Measurements from ENCODE around the gene FSTL4. TPM values are rescaled to one million over a fixed set of nuclear protein-coding genes. Genes with fewer than 3 reads are reported as not detected.

FSTL4 gene
- total RNA-seq, 4 donors from 2014 or later = 0.33 to 0.78 (median 0.34) TPM; not detected in 1

GRCh38 chr5:133370036-133370831, 242.1 kb downstream of the FSTL4 start:
- WGBS = 61% methylated on average over 5 of the region's 8 CpGs
- intact Hi-C loops (cut with DNase I) = no loop called here
- peaks cover 0 to 32% (median 0%) of the 10 kb centered on the region in 4 donors for H3K27me3 ChIP-seq
- DNase-seq (ENCODE audit: extremely low spot score) = no peak
- H3K4me3 ChIP-seq = no peak overlapping the region
- TF ChIP-seq CTCF (IDR thresholded peaks at IDR 0.05) (no peak), POLR2A (IDR thresholded peaks at IDR 0.05; ENCODE audit: low read depth) (no peak), POLR2AphosphoS5 (IDR thresholded peaks at IDR 0.05) (no peak), EP300 (IDR thresholded peaks at IDR 0.05) (no peak)
- no peaks in the 10 kb centered on the region for H3K9me3 ChIP-seq
- no peak overlapping the region for H3K27ac ChIP-seq (replicated peaks in 1 of 4)
- H3K36me3 ChIP-seq = no peaks in the 10 kb centered on the region
- H3K4me1 ChIP-seq = no peaks in the 10 kb centered on the region

GRCh38 chr5:133368916-133369783, 243.2 kb downstream of the FSTL4 start:
- peaks cover 0 to 31% (median 0%) of the 10 kb centered on the region in 4 donors for H3K27me3 ChIP-seq
- H3K27ac ChIP-seq (replicated peaks in 1 of 4) = no peak overlapping the region
- intact Hi-C loops (cut with DNase I) = no loop called here
- H3K4me1 ChIP-seq = no peaks in the 10 kb centered on the region
- no peak overlapping the region for H3K4me3 ChIP-seq
- 80% methylated on average over 6 of the region's 7 CpGs for WGBS
- H3K36me3 ChIP-seq = no peaks in the 10 kb centered on the region
- H3K9me3 ChIP-seq = no peaks in the 10 kb centered on the region
- no peak for DNase-seq (ENCODE audit: extremely low spot score)
- TF ChIP-seq EP300 (IDR thresholded peaks at IDR 0.05) (no peak), POLR2AphosphoS5 (IDR thresholded peaks at IDR 0.05) (no peak), CTCF (IDR thresholded peaks at IDR 0.05) (no peak), POLR2A (IDR thresholded peaks at IDR 0.05; ENCODE audit: low read depth) (no peak)

- no peaks in the 10 kb centered on the region for H3K9me3 ChIP-seq
- TF ChIP-seq EP300 (IDR thresholded peaks at IDR 0.05) = no peak
- TF ChIP-seq CTCF (IDR thresholded peaks at IDR 0.05) = no peak
- TF ChIP-seq POLR2AphosphoS5 (IDR thresholded peaks at IDR 0.05) = no peak
- no peak for TF ChIP-seq POLR2A (IDR thresholded peaks at IDR 0.05; ENCODE audit: low read depth)
- no peaks in the 10 kb centered on the region for H3K36me3 ChIP-seq
- WGBS = 100% methylated on average over 1 of the region's 2 CpGs
- DNase-seq (ENCODE audit: extremely low spot score) = no peak
- no peak overlapping the region for H3K4me3 ChIP-seq
- no peak overlapping the region for H3K27ac ChIP-seq (replicated peaks in 1 of 4)
- H3K4me1 ChIP-seq = no peaks in the 10 kb centered on the region
- H3K27me3 ChIP-seq = peaks cover 0 to 20% (median 0%) of the 10 kb centered on the region in 4 donors
- intact Hi-C loops (cut with DNase I) = no loop called here
Measured at GRCh38 chr5:133367984-133368383, 244.4 kb downstream of the FSTL4 start.

DNA sequence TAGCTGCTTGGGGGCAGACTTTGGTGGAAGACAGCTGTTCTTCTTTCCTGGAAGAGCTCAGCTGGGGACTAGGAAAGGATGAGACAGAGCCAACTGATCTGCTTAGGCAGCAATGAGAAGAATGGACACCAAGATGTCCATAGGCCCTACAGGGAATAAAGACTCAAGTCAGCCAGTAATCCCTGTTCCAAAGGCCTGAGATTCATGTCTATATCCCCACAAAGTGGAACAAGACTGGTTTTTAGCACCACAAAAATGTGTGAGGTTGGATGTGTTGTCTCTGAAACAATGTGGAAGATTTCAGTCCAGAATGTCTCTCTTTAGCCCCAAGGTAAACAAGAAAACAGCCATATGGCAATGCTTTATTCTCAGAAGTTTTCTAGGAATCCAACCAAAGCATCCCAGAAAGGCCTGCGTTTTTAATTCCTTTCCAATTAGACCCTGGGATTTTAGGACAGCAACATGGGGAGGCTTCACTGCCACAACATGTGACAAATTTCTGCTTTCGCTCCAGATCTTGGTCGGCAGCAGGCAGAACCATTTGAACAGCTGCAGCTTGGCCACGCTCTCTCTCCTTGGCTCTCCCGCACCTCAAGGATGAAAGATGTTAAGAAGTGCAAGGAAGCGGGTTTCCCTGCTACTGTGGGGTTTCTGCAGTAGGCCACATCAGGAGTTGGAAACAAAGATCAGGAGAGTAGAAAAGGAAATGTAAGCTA, 245.1 kb downstream of the FSTL4 start:
- no peak overlapping the region for H3K4me3 ChIP-seq
- 74% methylated on average over 6 of the region's 6 CpGs for WGBS
- intact Hi-C loops (cut with DNase I) = no loop called here
- peaks cover 0 to 16% (median 0%) of the 10 kb centered on the region in 4 donors for H3K27me3 ChIP-seq
- no peaks in the 10 kb centered on the region for H3K36me3 ChIP-seq
- no peak overlapping the region for H3K27ac ChIP-seq (replicated peaks in 1 of 4)
- no peak for TF ChIP-seq EP300 (IDR thresholded peaks at IDR 0.05)
- H3K9me3 ChIP-seq = no peaks in the 10 kb centered on the region
- no peaks in the 10 kb centered on the region for H3K4me1 ChIP-seq
- no peak for DNase-seq (ENCODE audit: extremely low spot score)
